HCT116 (cell line): Measurements from ENCODE around the gene PLA2G2A. TPM values are rescaled to one million over a fixed set of nuclear protein-coding genes. Genes with fewer than 3 reads are reported as not detected.

Experiments used
- ATAC-seq: fragments of 200-7000 bp; cut with Tn5 transposase; 2 replicates; pipeline ENCODE4 v1.9.1; 2020; ENCODE audit warnings: mild to moderate bottlenecking, moderate library complexity
- BruUV-seq: library from RNA; stranded (reverse); fragments of 400-500 nt; replicated peaks from 2 replicates; lab custom pipeline; 2021; lab: Mats Ljungman, UMichigan
- CTCF ChIA-PET: fragments of 300-600 bp; sonication (Branson Sonifier 250); formaldehyde crosslinking; loops from one replicate; lab custom pipeline; 2021; ENCODE audit warnings: antibody characterized with exemption; lab: Charles Lee
- POLR2A ChIA-PET: fragments of 300-600, 350-600 bp; sonication (Branson Sonifier 250); formaldehyde crosslinking; loops from one replicate; lab custom pipeline; 2021; ENCODE audit warnings: antibody characterized with exemption; lab: Charles Lee
- RAD21 ChIA-PET, 2 experiments: fragments of 300-600 bp; sonication (Branson Sonifier 250); formaldehyde crosslinking; loops; one replicate each; lab custom pipeline; 2023; ENCODE audit warnings: low total read pairs in 2 of 2; ENCODE audit not compliant: uncharacterized antibody in 2 of 2, unreplicated experiment in 2 of 2, low non-redundant PET in 1 of 2; lab: Charles Lee
- DNase-seq: peaks from one replicate; pipeline ENCODE4 v3.0.0-alpha.2; 2010; ENCODE audit warnings: low read depth, low spot score
- H2AFZ ChIP-seq: fragments of 200-600 bp; shearing (Covaris generic), sonication (generic); 2 replicates; pipeline ENCODE4 v1.6.1; 2017; ENCODE audit warnings: low read depth, mixed run types, mixed read lengths, antibody characterized with exemption, low read length; ENCODE audit not compliant: poor library complexity, severe bottlenecking
- H3K27ac ChIP-seq: 2 replicates; pipeline ENCODE4 v1.5.1; 2012; ENCODE audit warnings: low read depth, low read length
- H3K27me3 ChIP-seq: fragments of 200-600 bp; sonication (generic); 2 replicates; pipeline ENCODE4 v1.6.1; 2016; ENCODE audit warnings: mixed run types, low read length, mixed read lengths; ENCODE audit not compliant: insufficient read depth
- H3K36me3 ChIP-seq, 2 experiments: fragments of 200-500 bp in 1 of 2; fragments of 200-600 bp in 1 of 2; sonication (Bioruptor generic) in 1 of 2; sonication (generic) in 1 of 2; 2 replicates each; pipeline versions ENCODE4 v1.5.1 to v1.6.1; 2014 to 2016; ENCODE audit warnings: low read length in 2 of 2, inconsistent platforms in 1 of 2, mixed read lengths in 1 of 2, mixed run types in 1 of 2; ENCODE audit not compliant: insufficient read depth in 2 of 2, control insufficient read depth in 1 of 2
- H3K4me1 ChIP-seq, 2 experiments: fragments of 200-600 bp in 1 of 2; sonication (generic) in 1 of 2; 2 replicates each; pipeline versions ENCODE4 v1.5.1 to v1.6.1; 2012 to 2017; ENCODE audit warnings: low read length in 2 of 2, inconsistent platforms in 1 of 2, mild to moderate bottlenecking in 1 of 2, mixed read lengths in 1 of 2, mixed run types in 1 of 2, moderate library complexity in 1 of 2; ENCODE audit not compliant: insufficient read depth in 2 of 2, control insufficient read depth in 1 of 2
- H3K4me2 ChIP-seq: fragments of 200-600 bp; sonication (generic); 2 replicates; pipeline ENCODE4 v1.6.1; 2017; ENCODE audit warnings: mixed run types, low read length, mixed read lengths
- H3K4me3 ChIP-seq, 2 experiments: fragments of 200-600 bp in 1 of 2; sonication (generic) in 1 of 2; replicated peaks in 1 of 2; 2 replicates each; pipeline ENCODE4 v1.5.1; 2011 to 2016; ENCODE audit warnings: low read length in 2 of 2, control low read depth in 1 of 2, low read depth in 1 of 2, mild to moderate bottlenecking in 1 of 2, mixed read lengths in 1 of 2, mixed run types in 1 of 2
- H3K79me2 ChIP-seq: fragments of 200-600 bp; sonication (generic); 2 replicates; pipeline ENCODE4 v1.6.1; 2017; ENCODE audit warnings: mild to moderate bottlenecking, mixed run types, low read length, moderate library complexity, mixed read lengths; ENCODE audit not compliant: insufficient read depth
- H3K9ac ChIP-seq: fragments of 200-600 bp; sonication (generic); 2 replicates; pipeline ENCODE4 v1.6.1; 2016; ENCODE audit warnings: low read length, mixed read lengths
- H3K9me2 ChIP-seq: fragments of 200-600 bp; sonication (generic), shearing (Covaris generic); 2 replicates; pipeline ENCODE4 v1.6.1; 2017; ENCODE audit warnings: mixed run types, mild to moderate bottlenecking, moderate library complexity; ENCODE audit not compliant: insufficient read depth
- H3K9me3 ChIP-seq, 2 experiments: fragments of 200-500 bp in 1 of 2; fragments of 200-600 bp in 1 of 2; sonication (Bioruptor generic) in 1 of 2; sonication (generic) in 1 of 2; 2 replicates each; pipeline ENCODE4 v1.6.1; 2014 to 2017; ENCODE audit warnings: low read length in 2 of 2, mixed read lengths in 2 of 2, inconsistent platforms in 1 of 2, low read depth in 1 of 2, mild to moderate bottlenecking in 1 of 2, mixed run types in 1 of 2, moderate library complexity in 1 of 2; ENCODE audit not compliant: control insufficient read depth in 1 of 2, insufficient read depth in 1 of 2
- H4K20me1 ChIP-seq: fragments of 200-600 bp; sonication (generic), shearing (Covaris generic); 2 replicates; pipeline ENCODE4 v1.6.1; 2017; ENCODE audit warnings: mixed run types, mild to moderate bottlenecking, moderate library complexity; ENCODE audit not compliant: insufficient read depth
- CEBPB ChIP-seq: IDR thresholded peaks from 2 replicates; pipeline ENCODE4 v1.6.1; 2012; ENCODE audit warnings: low read depth
- EGR1 ChIP-seq: IDR thresholded peaks from 2 replicates; pipeline ENCODE4 v1.6.1; 2012; ENCODE audit warnings: low read depth
- ELF1 ChIP-seq: IDR thresholded peaks from 2 replicates; pipeline ENCODE4 v1.6.1; 2012; ENCODE audit warnings: low read depth, borderline replicate concordance
- JUND ChIP-seq: IDR thresholded peaks from 2 replicates; pipeline ENCODE4 v1.6.1; 2012
- POLR2A ChIP-seq: IDR thresholded peaks from 2 replicates; pipeline ENCODE4 v1.7.0; 2011; ENCODE audit warnings: borderline replicate concordance; ENCODE audit not compliant: insufficient read depth, insufficient read length; ENCODE audit errors: extremely low read depth
- RAD21 ChIP-seq: IDR thresholded peaks from 2 replicates; pipeline ENCODE4 v1.6.1; 2012; ENCODE audit warnings: low read depth, mild to moderate bottlenecking
- SIN3A ChIP-seq: IDR thresholded peaks from 2 replicates; pipeline ENCODE4 v1.6.1; 2012; ENCODE audit warnings: low read depth
- SP1 ChIP-seq: IDR thresholded peaks from 2 replicates; pipeline ENCODE4 v1.6.1; 2012; ENCODE audit warnings: low read depth
- SRF ChIP-seq: IDR thresholded peaks from 2 replicates; pipeline ENCODE4 v1.6.1; 2012; ENCODE audit warnings: low read depth
- TCF7L2 ChIP-seq: IDR thresholded peaks from 2 replicates; pipeline ENCODE4 v1.7.0; 2011; ENCODE audit warnings: borderline replicate concordance, inconsistent platforms; ENCODE audit not compliant: insufficient read depth, insufficient read length; ENCODE audit errors: extremely low read depth
- ZFX ChIP-seq: fragments of 450-650 bp; IDR thresholded peaks from 2 replicates; pipeline ENCODE4 v1.6.1; 2017
- ZNF274 ChIP-seq: fragments of 200-500 bp; sonication (Bioruptor generic); IDR thresholded peaks from 2 replicates; pipeline ENCODE4 v1.6.1; 2014; ENCODE audit warnings: mild to moderate bottlenecking, low read depth, low read length, inconsistent platforms
- intact Hi-C: fragments of 100-400 bp; cut with micrococcal nuclease; formaldehyde crosslinking; loops from 2 replicates; pipeline ENCODE4 v1.10.0; 2022
- total RNA-seq: library from RNA; stranded (reverse); gene quantifications from one replicate; pipeline ENCODE4 v1.2.1, GENCODE V29; 2021; ENCODE audit not compliant: unreplicated experiment
- TF ChIP-seq, protein P1 (sequence below): IDR thresholded peaks from 2 replicates; pipeline ENCODE4 v1.6.1; 2012; ENCODE audit warnings: low read depth
- TF ChIP-seq, protein P2 (sequence below): IDR thresholded peaks from 2 replicates; pipeline ENCODE4 v1.6.1; 2011; ENCODE audit warnings: mild to moderate bottlenecking, low read length, moderate library complexity; ENCODE audit not compliant: insufficient replicate concordance; ENCODE audit errors: extremely low read depth
- TF ChIP-seq, protein P3 (sequence below): IDR thresholded peaks from 2 replicates; pipeline ENCODE4 v1.6.1; 2012
- TF ChIP-seq, protein P4 (sequence below): IDR thresholded peaks from 2 replicates; pipeline ENCODE4 v1.6.1; 2012

The PLA2G2A gene
- total RNA-seq, 1 experiment from 2014 or later: not detected

DNA sequence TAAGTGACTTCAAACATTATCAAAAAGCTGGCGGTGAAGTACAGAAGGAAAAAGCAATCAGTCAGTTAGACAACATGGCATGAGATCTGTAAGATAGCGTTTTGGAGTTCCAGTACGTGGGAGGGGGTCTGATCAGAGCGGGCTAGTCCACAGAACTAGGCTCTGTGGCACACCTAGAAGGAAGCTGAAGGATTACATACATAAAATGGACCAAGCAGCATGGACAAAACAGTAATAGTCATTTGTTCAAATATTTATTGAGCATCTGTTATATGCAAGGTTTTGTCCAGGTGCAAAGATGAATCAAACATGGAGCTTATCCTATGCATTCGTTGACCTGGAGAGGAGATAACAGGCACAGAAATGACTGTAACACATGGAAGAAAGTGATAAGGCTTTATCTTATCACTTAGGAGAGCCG, 33.1 kb downstream of the PLA2G2A start:
- Histone ChIP-seq H3K27me3 (no peaks in the 10 kb centered on the region), H4K20me1 (no peaks in the 10 kb centered on the region), H3K79me2 (no peaks in the 10 kb centered on the region), H3K9me3 (no peaks in the 10 kb centered on the region), H3K9me2 (no peaks in the 10 kb centered on the region), H3K4me2 (no peak overlapping the region), H3K27ac (no peak overlapping the region), H2AFZ (no peak overlapping the region), H3K9ac (no peak overlapping the region), H3K4me1 (peaks cover 3 to 6% of the 10 kb centered on the region in 2 experiments; a peak in 3 of 4 replicates), H3K4me3 (no peak overlapping the region), H3K36me3 (no peaks in the 10 kb centered on the region)
- ChIA-PET CTCF (no interaction called here), POLR2A (no interaction called here), RAD21 (no interaction called here)
- ATAC-seq: no peak
- no peak for DNase-seq
- TF ChIP-seq, protein P1, sequence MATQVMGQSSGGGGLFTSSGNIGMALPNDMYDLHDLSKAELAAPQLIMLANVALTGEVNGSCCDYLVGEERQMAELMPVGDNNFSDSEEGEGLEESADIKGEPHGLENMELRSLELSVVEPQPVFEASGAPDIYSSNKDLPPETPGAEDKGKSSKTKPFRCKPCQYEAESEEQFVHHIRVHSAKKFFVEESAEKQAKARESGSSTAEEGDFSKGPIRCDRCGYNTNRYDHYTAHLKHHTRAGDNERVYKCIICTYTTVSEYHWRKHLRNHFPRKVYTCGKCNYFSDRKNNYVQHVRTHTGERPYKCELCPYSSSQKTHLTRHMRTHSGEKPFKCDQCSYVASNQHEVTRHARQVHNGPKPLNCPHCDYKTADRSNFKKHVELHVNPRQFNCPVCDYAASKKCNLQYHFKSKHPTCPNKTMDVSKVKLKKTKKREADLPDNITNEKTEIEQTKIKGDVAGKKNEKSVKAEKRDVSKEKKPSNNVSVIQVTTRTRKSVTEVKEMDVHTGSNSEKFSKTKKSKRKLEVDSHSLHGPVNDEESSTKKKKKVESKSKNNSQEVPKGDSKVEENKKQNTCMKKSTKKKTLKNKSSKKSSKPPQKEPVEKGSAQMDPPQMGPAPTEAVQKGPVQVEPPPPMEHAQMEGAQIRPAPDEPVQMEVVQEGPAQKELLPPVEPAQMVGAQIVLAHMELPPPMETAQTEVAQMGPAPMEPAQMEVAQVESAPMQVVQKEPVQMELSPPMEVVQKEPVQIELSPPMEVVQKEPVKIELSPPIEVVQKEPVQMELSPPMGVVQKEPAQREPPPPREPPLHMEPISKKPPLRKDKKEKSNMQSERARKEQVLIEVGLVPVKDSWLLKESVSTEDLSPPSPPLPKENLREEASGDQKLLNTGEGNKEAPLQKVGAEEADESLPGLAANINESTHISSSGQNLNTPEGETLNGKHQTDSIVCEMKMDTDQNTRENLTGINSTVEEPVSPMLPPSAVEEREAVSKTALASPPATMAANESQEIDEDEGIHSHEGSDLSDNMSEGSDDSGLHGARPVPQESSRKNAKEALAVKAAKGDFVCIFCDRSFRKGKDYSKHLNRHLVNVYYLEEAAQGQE: no peak
- TF ChIP-seq TCF7L2: no peak
- no peak for TF ChIP-seq SP1
- no peak for TF ChIP-seq SRF
- TF ChIP-seq JUND: no peak
- TF ChIP-seq ZNF274: no peak
- TF ChIP-seq POLR2A: no peak
- no peak for TF ChIP-seq ELF1
- TF ChIP-seq SIN3A: no peak
- TF ChIP-seq, protein P2, sequence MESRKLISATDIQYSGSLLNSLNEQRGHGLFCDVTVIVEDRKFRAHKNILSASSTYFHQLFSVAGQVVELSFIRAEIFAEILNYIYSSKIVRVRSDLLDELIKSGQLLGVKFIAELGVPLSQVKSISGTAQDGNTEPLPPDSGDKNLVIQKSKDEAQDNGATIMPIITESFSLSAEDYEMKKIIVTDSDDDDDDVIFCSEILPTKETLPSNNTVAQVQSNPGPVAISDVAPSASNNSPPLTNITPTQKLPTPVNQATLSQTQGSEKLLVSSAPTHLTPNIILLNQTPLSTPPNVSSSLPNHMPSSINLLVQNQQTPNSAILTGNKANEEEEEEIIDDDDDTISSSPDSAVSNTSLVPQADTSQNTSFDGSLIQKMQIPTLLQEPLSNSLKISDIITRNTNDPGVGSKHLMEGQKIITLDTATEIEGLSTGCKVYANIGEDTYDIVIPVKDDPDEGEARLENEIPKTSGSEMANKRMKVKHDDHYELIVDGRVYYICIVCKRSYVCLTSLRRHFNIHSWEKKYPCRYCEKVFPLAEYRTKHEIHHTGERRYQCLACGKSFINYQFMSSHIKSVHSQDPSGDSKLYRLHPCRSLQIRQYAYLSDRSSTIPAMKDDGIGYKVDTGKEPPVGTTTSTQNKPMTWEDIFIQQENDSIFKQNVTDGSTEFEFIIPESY: no peak
- TF ChIP-seq EGR1: no peak
- TF ChIP-seq, protein P3, sequence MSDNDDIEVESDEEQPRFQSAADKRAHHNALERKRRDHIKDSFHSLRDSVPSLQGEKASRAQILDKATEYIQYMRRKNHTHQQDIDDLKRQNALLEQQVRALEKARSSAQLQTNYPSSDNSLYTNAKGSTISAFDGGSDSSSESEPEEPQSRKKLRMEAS: no peak
- no peak for TF ChIP-seq RAD21
- TF ChIP-seq, protein P4, sequence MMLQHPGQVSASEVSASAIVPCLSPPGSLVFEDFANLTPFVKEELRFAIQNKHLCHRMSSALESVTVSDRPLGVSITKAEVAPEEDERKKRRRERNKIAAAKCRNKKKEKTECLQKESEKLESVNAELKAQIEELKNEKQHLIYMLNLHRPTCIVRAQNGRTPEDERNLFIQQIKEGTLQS: no peak
- TF ChIP-seq CEBPB: no peak
- TF ChIP-seq ZFX: no peak
- intact Hi-C loops: no loop called here
- no TSS peak for BruUV-seq
